ENCODE measurements around the gene NGF.

The NGF gene

DNA sequence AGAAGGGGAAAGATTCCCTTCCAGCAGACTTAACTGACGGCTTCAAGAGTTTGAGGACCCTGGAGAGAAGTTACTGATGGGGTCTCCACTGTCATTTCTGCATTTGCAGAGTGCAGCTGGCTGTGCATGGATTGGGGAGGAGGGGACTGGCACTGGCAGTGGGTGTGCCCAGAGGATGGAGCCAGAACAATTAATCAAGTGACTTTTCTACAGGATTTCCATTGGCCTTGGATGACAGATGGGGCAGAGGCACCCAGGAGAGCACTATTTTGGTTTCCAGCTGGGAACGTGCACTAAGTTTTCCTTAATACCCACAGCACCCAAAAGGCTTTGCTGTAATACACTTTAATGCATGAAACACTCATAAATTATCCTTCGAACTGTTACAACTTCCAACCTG is 1.3 kb downstream of the NGF start:
- peak; percentile 54 for DNase-seq (ENCODE audit: low read depth)

DNA sequence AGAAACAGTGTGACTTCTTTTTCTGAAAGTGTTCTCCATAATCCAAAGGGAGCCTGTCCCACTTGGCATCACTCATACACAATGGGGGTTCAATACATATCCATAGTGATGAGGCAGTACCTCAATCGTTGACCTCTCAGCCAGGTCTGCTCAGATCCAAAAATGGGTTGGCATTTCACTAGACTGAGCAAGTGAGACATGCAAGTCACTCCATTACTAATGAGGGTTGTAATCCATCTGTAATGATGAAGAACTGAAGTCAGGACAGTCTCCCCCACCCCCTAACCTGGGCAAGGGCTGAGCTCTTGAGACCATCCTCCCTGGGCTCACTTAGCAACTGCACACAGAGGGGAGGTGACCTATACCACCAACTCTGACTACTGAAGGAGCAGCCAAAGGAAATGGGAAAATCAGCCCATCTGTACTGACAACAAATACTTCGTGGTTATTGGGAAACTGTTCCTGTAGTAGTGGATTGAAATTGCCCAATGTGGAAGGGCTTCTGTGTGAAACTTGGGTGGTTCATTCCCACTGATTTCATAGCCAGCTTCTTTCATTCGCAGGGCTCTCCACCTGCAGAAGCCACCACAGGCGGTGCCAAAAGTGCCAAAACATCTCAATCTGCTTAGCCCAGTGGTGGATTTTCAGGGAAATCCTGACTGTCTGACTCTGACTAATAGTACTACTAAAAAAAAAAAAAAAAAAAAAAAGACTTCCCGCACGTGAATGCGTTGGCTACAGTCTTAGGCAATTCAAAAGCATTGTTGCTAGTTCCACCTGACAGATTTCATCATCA is 5.0 kb downstream of the NGF start:
- peak; percentile 84 for DNase-seq (ENCODE audit: low read depth)

DNA sequence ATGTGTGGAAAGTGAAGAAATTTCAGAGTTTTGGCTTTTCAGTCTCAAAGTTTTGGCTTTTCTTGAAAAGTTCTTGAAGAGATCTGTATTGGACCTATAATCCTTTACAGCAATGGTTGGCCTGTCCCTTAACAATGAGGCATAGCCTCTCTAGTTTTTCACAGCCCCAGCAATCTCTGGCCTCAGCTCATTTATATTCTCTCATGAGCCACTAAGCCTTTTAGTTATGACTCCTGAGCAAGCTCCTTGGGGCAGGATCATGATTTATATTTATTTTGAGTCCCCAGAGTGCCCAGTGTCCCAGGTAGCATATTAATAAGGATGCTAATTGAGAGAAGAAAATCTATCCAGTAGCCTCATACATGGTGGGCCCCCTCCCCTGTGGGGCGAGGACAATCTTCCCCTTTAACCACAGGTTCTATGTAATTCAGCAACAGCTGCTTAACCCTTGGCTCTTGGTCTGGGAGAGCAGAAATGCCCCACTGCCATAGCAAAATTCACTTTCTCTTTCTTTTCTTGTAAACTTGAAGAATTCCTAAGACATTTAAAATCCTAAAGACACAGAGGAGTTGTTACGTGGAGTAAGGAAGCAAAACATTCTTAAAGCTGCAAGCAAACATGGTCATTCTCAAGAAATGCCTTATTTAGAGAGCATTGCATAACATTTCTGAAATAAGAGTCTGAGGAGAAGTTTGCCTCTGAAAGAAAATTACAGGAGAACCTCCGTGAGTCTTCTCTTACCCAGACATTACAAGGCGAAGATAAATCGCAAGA is 6.3 kb downstream of the NGF start:
- peak; percentile 88 for DNase-seq (ENCODE audit: low read depth)

DNA sequence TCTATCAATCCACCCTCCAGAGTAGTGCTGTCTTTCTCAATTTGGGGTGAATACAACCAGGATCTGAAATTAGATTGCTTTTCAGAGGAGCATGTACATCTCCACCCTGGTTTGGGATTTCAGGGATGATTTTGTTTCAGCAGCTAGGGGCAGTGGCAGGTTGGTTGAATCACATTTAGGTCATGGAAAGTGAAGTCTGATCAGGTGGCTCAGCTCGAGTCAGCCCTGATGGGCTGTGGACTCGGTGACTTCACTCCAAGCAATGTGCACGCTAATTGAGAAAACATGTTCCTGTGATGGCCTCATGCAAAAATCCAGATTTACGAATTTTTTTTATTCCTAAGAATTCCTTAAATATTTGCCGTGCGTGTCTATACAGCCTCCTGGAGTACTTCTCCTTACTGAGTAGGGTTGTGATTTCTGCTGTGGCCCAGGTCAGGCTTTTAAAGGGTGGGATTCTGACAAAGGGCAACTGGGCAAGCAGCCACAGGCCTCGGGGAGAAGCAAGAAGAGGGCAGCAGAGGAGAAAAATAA is 7.5 kb downstream of the NGF start:
- peak; percentile 98 for DNase-seq (ENCODE audit: low read depth)

DNA sequence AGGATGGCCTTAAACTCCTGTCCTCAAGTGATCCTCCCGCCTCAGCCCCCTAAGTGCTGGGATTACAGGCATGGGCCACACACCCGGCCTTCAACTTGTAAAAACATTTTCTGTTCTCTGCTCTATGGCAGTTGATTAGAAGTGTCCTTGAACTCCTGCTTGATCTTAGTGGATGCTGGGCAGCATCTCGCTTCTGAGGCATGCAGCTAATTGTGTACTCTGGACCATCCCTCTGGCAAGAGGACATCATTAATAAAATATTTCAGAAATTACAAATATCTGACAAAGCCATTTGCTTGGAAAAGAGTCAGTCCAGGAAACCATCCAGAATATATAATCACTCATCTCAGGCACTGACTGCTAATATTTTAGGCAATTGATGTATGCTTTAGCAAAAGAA is 8.1 kb downstream of the NGF start:
- DNase-seq (ENCODE audit: low read depth): peak; percentile 94

DNA sequence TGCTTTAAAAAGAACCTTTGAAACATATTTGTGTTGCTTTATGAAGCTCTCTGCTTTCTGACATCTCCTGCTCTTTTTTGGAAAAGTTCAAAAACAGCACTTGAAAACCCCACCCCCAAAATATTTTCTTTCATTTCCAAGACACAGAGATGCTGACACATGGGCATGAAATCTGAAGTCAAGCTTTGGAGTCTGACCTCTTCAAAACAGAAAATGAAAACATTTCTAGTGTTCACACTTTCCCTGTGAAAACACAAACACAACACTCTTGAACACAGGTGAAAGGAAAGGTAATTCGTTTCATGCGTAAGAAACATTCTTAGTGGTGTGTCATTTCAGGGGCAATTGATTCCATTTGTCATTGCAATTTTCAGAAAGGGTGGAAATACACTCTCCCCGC is 10.8 kb downstream of the NGF start:
- peak; percentile 60 for DNase-seq (ENCODE audit: low read depth)

DNA sequence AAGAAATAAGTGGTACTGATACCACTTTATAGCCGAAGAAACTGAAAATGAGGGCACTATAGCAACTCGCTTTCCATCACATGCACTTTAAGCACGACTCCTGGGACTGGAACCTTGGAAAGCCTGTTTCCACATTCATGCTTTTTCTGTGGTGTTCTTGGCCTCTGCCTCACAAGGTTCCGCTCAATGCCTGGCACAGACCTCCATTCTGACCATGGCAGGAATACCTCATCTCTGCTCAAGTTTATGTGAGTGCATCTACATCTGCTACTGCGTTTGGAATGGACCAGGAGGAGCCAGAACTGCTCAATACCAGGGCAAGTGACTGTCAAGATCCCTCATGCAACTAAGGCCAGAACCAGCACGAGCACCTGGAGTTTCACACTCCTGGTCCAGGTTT is 11.6 kb downstream of the NGF start:
- DNase-seq (ENCODE audit: low read depth): no peak

DNA sequence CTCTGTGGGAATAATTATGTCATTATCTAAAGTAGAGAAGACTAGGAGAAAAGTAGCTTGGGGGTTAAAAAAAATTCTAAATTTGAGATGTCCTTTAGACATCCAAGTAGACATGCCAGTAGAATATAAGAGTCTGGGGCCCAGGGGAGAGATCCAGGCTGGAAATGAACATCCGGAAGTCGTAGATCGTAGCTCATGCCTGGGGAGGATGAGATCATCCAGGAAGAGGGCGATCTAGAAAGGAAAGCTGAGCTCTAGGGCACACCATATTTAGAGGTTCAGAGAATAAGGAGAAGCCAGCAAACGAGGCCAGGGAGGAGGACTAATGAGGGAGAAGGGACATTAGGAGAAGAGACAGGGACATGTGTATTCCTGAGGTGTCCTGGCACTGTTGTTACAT is 12.2 kb downstream of the NGF start:
- DNase-seq (ENCODE audit: low read depth): peak; percentile 74

DNA sequence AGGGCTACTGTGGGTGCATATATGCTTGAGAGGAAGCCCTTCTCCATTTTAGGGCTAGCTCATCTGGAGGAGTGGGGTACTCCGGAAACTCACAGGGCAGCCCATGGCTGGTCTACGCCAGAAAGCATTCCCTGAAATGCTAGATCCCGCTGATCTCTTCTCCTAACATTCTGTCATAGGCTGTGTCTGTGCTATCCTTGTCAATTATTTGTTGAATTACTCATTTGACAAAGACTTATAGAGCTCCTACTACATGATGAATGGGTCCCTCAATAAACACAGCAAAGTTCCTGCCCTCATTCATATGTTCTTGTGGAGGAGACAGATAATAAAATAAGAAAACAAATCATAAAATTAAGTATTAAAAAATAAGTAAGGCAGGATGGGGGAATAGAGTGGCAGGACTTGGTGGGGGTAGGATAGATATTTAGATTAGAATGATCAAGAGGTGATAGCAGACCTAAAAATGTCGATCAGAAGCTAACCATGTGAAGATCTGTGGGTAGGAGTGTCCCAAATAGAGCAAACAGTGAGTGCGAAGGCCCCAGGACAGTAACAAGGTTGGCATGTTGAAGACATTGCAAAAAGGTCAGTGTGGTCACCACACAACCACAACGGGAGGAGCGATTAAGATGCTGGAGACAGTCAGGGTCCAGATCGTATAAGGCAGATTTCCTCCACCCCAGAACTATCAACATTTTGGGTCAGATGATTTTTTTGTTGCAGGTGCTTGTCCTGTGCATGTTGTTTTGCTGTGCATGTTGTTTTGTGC is 13.2 kb downstream of the NGF start:
- peak; percentile 72 for DNase-seq (ENCODE audit: low read depth)

DNA sequence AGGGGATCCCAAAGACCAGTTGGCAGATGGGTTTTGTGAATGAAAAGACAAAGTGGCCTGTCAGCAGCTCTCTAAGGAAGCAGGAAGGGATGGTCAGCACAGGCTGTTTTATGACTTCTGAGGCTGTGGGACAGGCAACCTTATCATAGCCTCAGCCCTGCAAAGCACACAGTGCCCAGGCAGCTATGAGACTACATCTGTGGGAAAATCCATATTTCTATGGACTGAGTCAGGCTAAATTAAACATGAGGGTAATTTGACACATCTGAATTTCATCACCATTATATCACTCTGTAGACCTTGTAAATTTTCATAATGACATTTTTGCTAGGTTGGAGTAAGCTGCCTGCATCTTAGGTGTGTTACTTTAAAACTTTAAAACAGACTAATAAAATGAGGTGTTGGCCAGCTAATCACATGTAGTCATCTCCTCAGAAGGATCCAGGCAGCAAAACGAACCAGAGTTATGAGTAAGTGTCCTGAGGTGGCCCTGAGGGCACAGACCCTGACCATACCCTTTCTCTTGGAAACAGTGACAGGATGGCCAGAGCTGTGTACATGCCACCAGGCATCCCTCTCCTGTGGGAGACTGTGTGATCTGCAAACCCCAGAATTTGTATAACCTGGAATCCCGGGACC is 14.6 kb downstream of the NGF start:
- DNase-seq (ENCODE audit: low read depth): peak; percentile 87

DNA sequence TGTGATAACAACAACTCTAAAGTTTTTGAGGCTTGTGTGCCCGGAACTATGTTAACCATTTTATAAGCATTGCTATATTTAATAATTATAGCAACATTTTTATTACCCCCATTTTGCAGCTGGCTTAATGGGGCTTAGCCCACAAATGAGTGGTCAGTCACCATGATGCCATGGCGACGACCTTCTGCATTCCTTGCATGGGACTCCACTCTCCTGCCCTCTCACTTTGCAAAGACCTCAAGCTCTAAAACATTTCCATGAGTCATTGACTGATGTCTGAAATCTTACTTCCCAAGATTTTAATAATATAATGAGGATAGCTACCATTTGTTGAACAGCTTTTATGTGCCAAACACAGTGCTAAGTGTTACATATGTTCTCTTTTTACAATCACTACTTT is 15.4 kb downstream of the NGF start:
- peak; percentile 90 for DNase-seq (ENCODE audit: low read depth)

DNA sequence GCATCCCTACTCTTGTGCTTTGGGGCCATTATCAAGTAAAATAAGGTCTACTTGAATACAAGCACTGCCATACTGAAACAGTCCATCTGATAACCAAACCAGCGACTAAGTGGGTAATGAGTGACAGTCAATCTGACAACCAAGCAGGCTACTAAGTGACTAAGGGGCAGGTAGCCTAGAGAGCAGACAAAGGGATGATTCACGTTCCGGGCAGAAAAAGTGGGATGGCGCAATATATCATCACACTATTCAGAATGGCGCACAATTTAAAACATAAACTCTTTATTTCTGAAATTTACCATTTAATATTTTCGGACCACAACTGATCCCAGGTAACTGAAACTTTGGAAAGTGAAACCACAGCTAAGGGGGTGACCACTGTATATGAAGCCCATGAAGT is 17.7 kb downstream of the NGF start:
- no peak for DNase-seq (ENCODE audit: low read depth)

DNA sequence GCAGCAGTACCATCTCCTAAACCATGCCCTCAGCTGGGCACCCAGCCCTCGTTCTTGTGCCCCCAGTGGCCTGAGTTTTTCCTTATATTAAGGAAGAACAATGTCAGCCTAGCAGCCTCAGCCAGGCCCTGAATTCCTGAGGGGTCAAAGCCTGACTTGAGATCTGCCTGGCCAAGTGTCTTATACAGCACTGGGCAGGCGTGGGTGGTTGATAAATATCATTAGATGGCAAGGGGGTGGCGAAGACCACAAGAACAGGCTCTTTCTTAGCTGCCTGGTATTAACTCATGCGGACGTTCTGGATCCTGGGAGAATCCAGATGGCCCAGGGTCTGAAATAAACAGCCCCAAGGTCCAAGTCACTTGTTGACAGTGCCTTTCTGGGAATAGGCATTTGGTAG is 18.3 kb downstream of the NGF start:
- DNase-seq (ENCODE audit: low read depth): no peak

DNA sequence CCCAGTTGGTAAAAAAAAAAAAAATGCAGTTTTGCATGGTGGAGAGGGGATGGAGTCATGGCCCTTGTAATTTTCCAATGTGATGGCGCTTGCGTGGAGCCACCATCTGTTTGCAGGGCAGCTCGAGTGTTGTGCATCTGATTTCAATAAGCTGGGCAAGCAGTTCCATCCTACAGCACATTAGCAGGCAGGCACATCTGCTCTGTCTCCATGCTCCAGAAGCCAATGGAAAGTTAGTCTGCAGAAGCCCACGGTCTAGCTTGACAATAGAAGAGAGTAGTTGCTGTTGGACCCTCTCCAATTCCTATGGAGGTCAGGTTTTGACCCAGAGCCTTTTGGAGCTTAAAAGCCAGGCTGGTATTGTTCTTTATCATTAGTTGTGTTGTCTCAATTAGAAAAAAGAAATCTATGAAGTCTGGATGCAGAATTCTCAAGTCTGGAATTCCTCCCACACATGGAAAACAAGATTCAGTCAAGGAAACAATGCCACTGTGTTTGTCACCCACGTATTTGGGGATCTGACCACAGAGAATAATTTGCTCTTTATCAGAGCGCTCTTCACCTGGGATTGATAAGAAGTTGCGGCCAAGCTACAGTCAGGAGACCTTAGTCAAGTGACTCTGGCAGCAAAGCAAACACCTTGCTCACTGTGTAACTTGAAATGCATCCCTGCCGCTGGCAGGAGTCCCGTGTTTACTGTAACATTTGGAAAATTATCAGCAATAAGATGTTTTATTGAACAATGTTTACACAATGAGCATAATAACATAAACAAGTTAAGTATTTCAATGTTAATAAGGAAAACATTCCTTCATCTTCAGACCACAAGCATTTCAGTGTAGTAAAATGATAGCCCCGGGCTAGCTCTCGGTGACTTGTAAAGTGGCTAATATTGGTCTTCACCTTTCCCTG is 20.7 kb downstream of the NGF start:
- peak; percentile 70 for DNase-seq (ENCODE audit: low read depth)

DNA sequence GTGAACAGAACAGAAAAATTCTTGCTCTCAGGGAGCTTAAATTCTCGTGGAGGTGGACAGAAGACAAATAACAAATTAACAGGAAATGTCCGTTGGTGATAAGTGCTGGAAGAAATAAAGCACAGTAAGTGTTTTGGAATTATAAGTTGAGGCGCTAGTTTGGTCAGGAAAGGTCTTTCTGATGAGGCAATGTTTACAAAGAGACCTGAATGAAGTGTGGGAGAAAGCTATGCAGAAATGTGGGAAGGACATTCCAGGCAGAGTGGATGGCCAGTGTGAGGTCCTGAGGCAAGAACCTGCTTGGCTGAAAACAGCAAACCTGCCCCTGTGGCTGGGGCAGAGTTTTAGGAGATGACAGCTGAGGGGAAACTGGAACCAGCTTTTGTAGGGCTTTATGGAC is 23.3 kb downstream of the NGF start:
- DNase-seq (ENCODE audit: low read depth): peak; percentile 93

DNA sequence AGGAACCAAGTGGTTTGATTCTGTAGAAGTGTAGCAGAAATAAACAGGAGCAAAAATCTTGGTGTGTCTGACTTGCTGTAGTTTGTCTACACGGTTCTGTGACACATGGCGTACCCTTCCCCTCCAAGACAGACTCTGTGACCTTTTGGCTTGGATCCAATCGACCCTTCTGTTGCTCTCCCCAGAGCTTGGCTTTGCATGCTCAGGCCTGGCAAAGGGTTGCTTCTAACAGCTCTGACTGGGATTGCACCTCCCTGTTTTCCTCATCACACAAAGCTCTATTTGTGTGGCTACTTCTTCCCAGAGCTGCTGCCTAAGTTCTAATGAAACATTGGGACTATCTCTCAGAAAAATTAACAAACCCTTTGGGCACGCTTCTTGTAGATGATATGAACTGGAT is 24.0 kb downstream of the NGF start:
- no peak for DNase-seq (ENCODE audit: low read depth)

DNA sequence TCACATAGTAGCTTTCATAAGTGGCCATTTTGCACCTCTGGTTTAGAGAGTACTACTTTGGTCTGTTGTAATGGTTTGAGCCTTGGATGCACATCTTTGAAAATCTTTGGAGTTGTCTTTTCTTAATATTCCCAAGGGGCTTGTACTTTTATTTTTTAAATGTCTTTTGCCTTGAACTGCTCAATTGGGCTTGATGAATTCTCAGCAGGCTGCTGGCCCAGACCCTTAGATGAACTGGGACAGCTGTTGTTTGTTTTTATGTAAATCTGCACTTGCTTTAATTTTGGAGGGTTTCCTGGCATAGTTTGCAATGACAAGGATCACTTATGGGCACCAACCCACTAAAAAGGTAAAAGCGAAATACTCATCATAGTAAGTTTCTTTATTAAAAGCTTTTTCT is 24.9 kb downstream of the NGF start:
- no peak for DNase-seq (ENCODE audit: low read depth)

DNA sequence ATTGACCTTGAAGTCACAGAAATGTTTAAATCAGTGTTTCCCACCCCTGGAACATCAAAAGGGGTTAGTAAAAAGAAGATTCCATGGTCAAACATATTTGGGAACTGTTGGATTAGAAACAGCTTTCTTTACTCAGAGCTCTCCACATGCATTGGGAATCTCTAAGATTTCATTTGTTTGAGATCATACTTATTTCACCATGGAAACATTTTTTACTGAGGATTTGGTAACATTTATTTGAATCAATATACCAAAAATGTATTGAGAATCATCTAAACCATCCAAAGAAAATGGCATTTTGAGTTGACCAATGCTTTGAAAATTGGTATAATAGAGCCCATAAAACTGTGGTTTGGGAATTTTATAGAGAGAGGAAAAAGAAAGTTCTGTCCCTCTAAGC is 25.3 kb downstream of the NGF start:
- peak; percentile 35 for DNase-seq (ENCODE audit: low read depth)

DNA sequence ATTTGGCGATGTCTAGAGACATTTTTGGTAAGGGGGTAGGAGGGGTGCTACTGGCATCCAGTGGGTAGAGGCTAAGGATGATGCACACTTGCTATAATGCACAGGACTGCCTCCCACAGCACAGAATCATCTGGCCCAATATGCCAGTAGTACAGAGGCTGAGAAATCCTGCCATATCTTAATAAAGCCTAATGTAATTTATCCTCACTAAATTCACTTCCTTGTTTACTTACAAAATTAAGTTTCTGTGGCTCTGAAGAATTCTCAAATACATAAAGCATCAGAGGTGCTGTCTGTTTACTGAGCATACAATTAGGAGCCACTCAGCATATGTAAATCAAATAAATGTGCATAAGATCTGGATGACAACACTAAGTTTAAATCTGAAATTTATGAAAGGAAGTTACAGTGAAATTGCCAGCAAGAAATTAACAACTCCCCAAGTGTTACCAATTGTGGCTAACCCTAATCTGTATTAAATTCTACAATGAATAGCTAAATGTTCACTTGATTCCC is 26.5 kb downstream of the NGF start:
- no peak for DNase-seq (ENCODE audit: low read depth)

DNA sequence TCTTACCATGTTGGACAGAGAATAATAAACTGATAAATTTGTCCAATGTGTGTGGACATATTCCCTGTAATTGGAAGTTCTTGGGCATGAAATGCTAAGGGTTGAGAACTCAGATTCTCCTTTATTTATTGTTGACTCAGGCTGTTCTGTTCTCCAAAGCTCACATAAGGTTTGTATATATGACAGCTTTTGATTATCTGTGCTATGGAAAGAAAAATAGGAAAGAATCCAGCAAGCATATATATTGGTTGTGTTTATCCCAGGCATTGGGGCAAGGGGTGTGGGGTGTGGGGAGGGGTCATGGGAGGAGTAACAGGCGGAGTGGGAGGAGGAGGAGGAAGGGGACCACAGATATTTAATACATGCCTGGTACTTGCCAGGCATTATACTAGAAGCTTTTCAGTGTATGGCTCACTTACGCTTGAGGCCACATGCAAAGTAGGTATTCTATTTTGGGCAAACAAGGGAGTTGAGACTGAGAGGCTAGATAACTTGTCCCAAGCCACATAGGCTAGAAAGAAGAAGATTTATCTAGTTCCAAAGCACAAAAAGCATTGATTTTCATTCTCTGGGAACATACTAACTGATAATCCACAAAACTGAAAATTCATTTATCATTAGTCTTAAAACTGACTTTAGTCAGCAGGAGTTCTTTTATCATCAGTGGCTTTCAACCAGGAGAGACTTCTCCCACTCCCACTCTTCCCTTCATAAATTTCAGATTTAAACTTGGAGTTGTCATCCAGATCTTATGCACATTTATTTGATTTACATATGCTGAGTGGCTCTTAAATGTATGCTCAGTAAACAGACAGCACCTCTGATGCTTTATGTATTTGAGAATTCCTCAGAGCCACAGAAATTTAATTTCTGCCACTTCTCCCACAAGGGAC is 27.2 kb downstream of the NGF start:
- DNase-seq (ENCODE audit: low read depth): no peak
